LNCaP clone FGC (cell line): ENCODE results near the gene NDUFAB1.
"Not testable (repeated sequence)": the region's sequence is repeated elsewhere in the genome, so short reads cannot be mapped to it uniquely, and the experiment has no call there.

Experiments
- DNase-seq: peaks from one replicate; pipeline ENCODE4 v3.0.0-alpha.2; 2011; ENCODE audit warnings: low read depth
- H3K4me3 ChIP-seq: 2 replicates; pipeline ENCODE4 v1.5.1; 2011; ENCODE audit warnings: mild to moderate bottlenecking, low read depth, low read length, control low read depth
- CTCF ChIP-seq: IDR thresholded peaks from 2 replicates; pipeline ENCODE4 v1.5.1; 2012; ENCODE audit warnings: mild to moderate bottlenecking; ENCODE audit not compliant: control insufficient read depth, insufficient read depth; ENCODE audit errors: extremely low read depth

NDUFAB1 gene

GRCh38 chr16:23554536-23554935 is 41.6 kb downstream of the NDUFAB1 start:
- no peak overlapping the region for H3K4me3 ChIP-seq
- TF ChIP-seq CTCF = no peak
- DNase-seq = no peak

- TF ChIP-seq CTCF = no peak
- no peak for DNase-seq
- H3K4me3 ChIP-seq = no peak overlapping the region
Measured at GRCh38 chr16:23552161-23552560, 44.0 kb downstream of the NDUFAB1 start.

GRCh38 chr16:23549938-23550337 is 46.2 kb downstream of the NDUFAB1 start:
- DNase-seq = no peak
- no peak for TF ChIP-seq CTCF
- no peak overlapping the region for H3K4me3 ChIP-seq

- DNase-seq = no peak
- no peak overlapping the region for H3K4me3 ChIP-seq
- TF ChIP-seq CTCF = no peak
Measured at GRCh38 chr16:23544436-23544835, 51.7 kb downstream of the NDUFAB1 start.

- not testable (repeated sequence) for H3K4me3 ChIP-seq, DNase-seq
Measured at GRCh38 chr16:23540817-23541178, 55.3 kb downstream of the NDUFAB1 start.

- TF ChIP-seq CTCF = no peak
- peak; percentile 96 for DNase-seq
- H3K4me3 ChIP-seq = no peak overlapping the region
Measured at GRCh38 chr16:23539984-23540816, 55.9 kb downstream of the NDUFAB1 start.

- no peak for TF ChIP-seq CTCF
- no peak for DNase-seq
- no peak overlapping the region for H3K4me3 ChIP-seq
Measured at GRCh38 chr16:23538919-23539278, 57.2 kb downstream of the NDUFAB1 start.
